HCT116 (cell line): ENCODE measurements around the gene PLCL2.

ENCODE experiments used
- CTCF ChIP-seq, 3 experiments: fragments of 200-600 bp in 1 of 3; sonication (generic) in 1 of 3; IDR thresholded peaks in 2 of 3; conservative IDR thresholded peaks in 1 of 3; 2 replicates each; pipeline ENCODE4 v1.5.1; 2012 to 2017; ENCODE audit warnings: low read depth in 2 of 3, low read length in 2 of 3, antibody characterized with exemption in 1 of 3, borderline replicate concordance in 1 of 3, control low read depth in 1 of 3, mild to moderate bottlenecking in 1 of 3, mixed read lengths in 1 of 3, mixed run types in 1 of 3, moderate library complexity in 1 of 3; ENCODE audit not compliant: insufficient read depth in 1 of 3
- ELF1 ChIP-seq: IDR thresholded peaks from 2 replicates; pipeline ENCODE4 v1.6.1; 2012; ENCODE audit warnings: low read depth, borderline replicate concordance
- EZH2 ChIP-seq: fragments of 200-600 bp; sonication (generic); IDR thresholded peaks from 2 replicates; pipeline ENCODE4 v1.6.1; 2017; ENCODE audit warnings: antibody characterized with exemption, mixed run types
- MAX ChIP-seq: IDR thresholded peaks from 2 replicates; pipeline ENCODE4 v1.6.1; 2012
- POLR2A ChIP-seq: IDR thresholded peaks from 2 replicates; pipeline ENCODE4 v1.7.0; 2011; ENCODE audit warnings: borderline replicate concordance; ENCODE audit not compliant: insufficient read depth, insufficient read length; ENCODE audit errors: extremely low read depth
- POLR2AphosphoS5 ChIP-seq: IDR thresholded peaks from 2 replicates; pipeline ENCODE4 v1.6.1; 2011; ENCODE audit warnings: mild to moderate bottlenecking, low read depth, low read length, moderate library complexity
- RAD21 ChIP-seq: IDR thresholded peaks from 2 replicates; pipeline ENCODE4 v1.6.1; 2012; ENCODE audit warnings: low read depth, mild to moderate bottlenecking
- REST ChIP-seq: IDR thresholded peaks from 2 replicates; pipeline ENCODE4 v1.6.1; 2012; ENCODE audit warnings: low read depth
- SRF ChIP-seq: IDR thresholded peaks from 2 replicates; pipeline ENCODE4 v1.6.1; 2012; ENCODE audit warnings: low read depth
- ZFX ChIP-seq: fragments of 450-650 bp; IDR thresholded peaks from 2 replicates; pipeline ENCODE4 v1.6.1; 2017

GRCh38 chr3:16844222-16844621 lies 40.5 kb upstream of the PLCL2 start:
- TF ChIP-seq CTCF (IDR thresholded peaks at IDR 0.05 in 2 of 3, conservative IDR thresholded peaks at IDR 0.05 in 1 of 3; ENCODE audit: borderline replicate concordance in 1 of 3, insufficient read depth in 1 of 3, low read depth in 2 of 3, low read length in 2 of 3) = no peak
- no peak for TF ChIP-seq RAD21
- TF ChIP-seq POLR2A = no peak
- TF ChIP-seq ZFX = no peak
- TF ChIP-seq MAX = no peak
- no peak for TF ChIP-seq REST
- TF ChIP-seq SRF = no peak
- TF ChIP-seq EZH2 = no peak
- no peak for TF ChIP-seq ELF1
- no peak for TF ChIP-seq POLR2AphosphoS5
